ENCODE measurements around the gene BAHCC1. TPM values are rescaled to one million over a fixed set of nuclear protein-coding genes. Genes with fewer than 3 reads are reported as not detected.
A peak's percentile ranks its signal among the peaks of the same experiment; 100 is the strongest.

The BAHCC1 gene
- total and polyA plus RNA-seq, 2 donors, result 10.1 to 15.9 TPM

- Histone ChIP-seq H3K36me3 (ENCODE audit: insufficient read depth) (no peaks in the 10 kb centered on the region), H3K4me3 (ENCODE audit: low read depth, low read length) (peak overlapping the region; percentile 69), H3K27ac (ENCODE audit: low read depth) (peak overlapping the region; percentile 59), H3K4me1 (ENCODE audit: insufficient read depth) (no peaks in the 10 kb centered on the region)
- WGBS, result 10% methylated on average over 52 of the region's 52 CpGs
- no peak for DNase-seq (ENCODE audit: extremely low spot score)
Measured at GRCh38 chr17:81488276-81488860, 93.1 kb downstream of the BAHCC1 start.

GRCh38 chr17:81489012-81489997, 94.0 kb downstream of the BAHCC1 start:
- Histone ChIP-seq H3K4me3 (ENCODE audit: low read depth, low read length) (no peak overlapping the region), H3K36me3 (ENCODE audit: insufficient read depth) (no peaks in the 10 kb centered on the region), H3K4me1 (ENCODE audit: insufficient read depth) (no peaks in the 10 kb centered on the region), H3K27ac (ENCODE audit: low read depth) (no peak overlapping the region)
- no peak for DNase-seq (ENCODE audit: extremely low spot score)
- WGBS, result 69% methylated on average over 27 of the region's 27 CpGs

GRCh38 chr17:81489998-81490992, 95.0 kb downstream of the BAHCC1 start:
- Histone ChIP-seq H3K4me1 (ENCODE audit: insufficient read depth) (no peaks in the 10 kb centered on the region), H3K27ac (ENCODE audit: low read depth) (no peak overlapping the region), H3K36me3 (ENCODE audit: insufficient read depth) (no peaks in the 10 kb centered on the region), H3K4me3 (ENCODE audit: low read depth, low read length) (no peak overlapping the region)
- no peak for DNase-seq (ENCODE audit: extremely low spot score)
- 63% methylated on average over 14 of the region's 14 CpGs for WGBS

GRCh38 chr17:81491181-81491581, 95.9 kb downstream of the BAHCC1 start:
- DNase-seq (ENCODE audit: extremely low spot score), result no peak
- H3K27ac ChIP-seq (ENCODE audit: low read depth), result no peak overlapping the region
- WGBS, result 42% methylated on average over 5 of the region's 5 CpGs

GRCh38 chr17:81491761-81492160, 96.5 kb downstream of the BAHCC1 start:
- 12% methylated on average over 5 of the region's 5 CpGs for WGBS
- DNase-seq (ENCODE audit: extremely low spot score), result no peak
- no peak overlapping the region for H3K27ac ChIP-seq (ENCODE audit: low read depth)
- no peaks in the 10 kb centered on the region for H3K4me1 ChIP-seq (ENCODE audit: insufficient read depth)
- no peak overlapping the region for H3K4me3 ChIP-seq (ENCODE audit: low read depth, low read length)
- no peaks in the 10 kb centered on the region for H3K36me3 ChIP-seq (ENCODE audit: insufficient read depth)

More at GRCh38 chr17:81491181-81491581, 95.9 kb downstream of the BAHCC1 start:
- Histone ChIP-seq H3K36me3 (ENCODE audit: insufficient read depth) (no peaks in the 10 kb centered on the region), H3K4me1 (ENCODE audit: insufficient read depth) (no peaks in the 10 kb centered on the region), H3K4me3 (ENCODE audit: low read depth, low read length) (no peak overlapping the region)

GRCh38 chr17:81492202-81492601, 96.9 kb downstream of the BAHCC1 start:
- 61% methylated on average over 18 of the region's 18 CpGs for WGBS
- Histone ChIP-seq H3K4me1 (ENCODE audit: insufficient read depth) (no peaks in the 10 kb centered on the region), H3K4me3 (ENCODE audit: low read depth, low read length) (no peak overlapping the region), H3K27ac (ENCODE audit: low read depth) (no peak overlapping the region), H3K36me3 (ENCODE audit: insufficient read depth) (no peaks in the 10 kb centered on the region)
- DNase-seq (ENCODE audit: extremely low spot score), result no peak

- no peak overlapping the region for H3K4me3 ChIP-seq (ENCODE audit: low read depth, low read length)
- DNase-seq (ENCODE audit: extremely low spot score), result no peak
- WGBS, result 89% methylated on average over 9 of the region's 9 CpGs
- no peaks in the 10 kb centered on the region for H3K4me1 ChIP-seq (ENCODE audit: insufficient read depth)
- no peaks in the 10 kb centered on the region for H3K36me3 ChIP-seq (ENCODE audit: insufficient read depth)
- no peak overlapping the region for H3K27ac ChIP-seq (ENCODE audit: low read depth)
Measured at GRCh38 chr17:81492706-81493105, 97.4 kb downstream of the BAHCC1 start.

- no peak for DNase-seq (ENCODE audit: extremely low spot score)
- no peaks in the 10 kb centered on the region for H3K36me3 ChIP-seq (ENCODE audit: insufficient read depth)
- 85% methylated on average over 16 of the region's 16 CpGs for WGBS
- no peak overlapping the region for H3K4me3 ChIP-seq (ENCODE audit: low read depth, low read length)
- no peaks in the 10 kb centered on the region for H3K4me1 ChIP-seq (ENCODE audit: insufficient read depth)
- no peak overlapping the region for H3K27ac ChIP-seq (ENCODE audit: low read depth)
Measured at GRCh38 chr17:81493198-81494038, 98.2 kb downstream of the BAHCC1 start.

GRCh38 chr17:81494626-81495377, 99.5 kb downstream of the BAHCC1 start:
- 31% methylated on average over 8 of the region's 8 CpGs for WGBS
- H3K4me3 ChIP-seq (ENCODE audit: low read depth, low read length), result no peak overlapping the region
- H3K36me3 ChIP-seq (ENCODE audit: insufficient read depth), result no peaks in the 10 kb centered on the region
- DNase-seq (ENCODE audit: extremely low spot score), result no peak
- no peaks in the 10 kb centered on the region for H3K4me1 ChIP-seq (ENCODE audit: insufficient read depth)
- no peak overlapping the region for H3K27ac ChIP-seq (ENCODE audit: low read depth)

- DNase-seq (ENCODE audit: extremely low spot score), result no peak
- H3K27ac ChIP-seq (ENCODE audit: low read depth), result no peak overlapping the region
- no peak overlapping the region for H3K4me3 ChIP-seq (ENCODE audit: low read depth, low read length)
- H3K36me3 ChIP-seq (ENCODE audit: insufficient read depth), result no peaks in the 10 kb centered on the region
- 57% methylated on average over 64 of the region's 64 CpGs for WGBS
- no peaks in the 10 kb centered on the region for H3K4me1 ChIP-seq (ENCODE audit: insufficient read depth)
Measured at GRCh38 chr17:81498953-81499600, 103.8 kb downstream of the BAHCC1 start.

GRCh38 chr17:81499601-81499970, 104.3 kb downstream of the BAHCC1 start:
- Histone ChIP-seq H3K4me1 (ENCODE audit: insufficient read depth) (no peaks in the 10 kb centered on the region), H3K27ac (ENCODE audit: low read depth) (no peak overlapping the region), H3K4me3 (ENCODE audit: low read depth, low read length) (no peak overlapping the region), H3K36me3 (ENCODE audit: insufficient read depth) (no peaks in the 10 kb centered on the region)
- no peak for DNase-seq (ENCODE audit: extremely low spot score)
- WGBS, result 69% methylated on average over 12 of the region's 12 CpGs

- Histone ChIP-seq H3K4me3 (ENCODE audit: low read depth, low read length) (no peak overlapping the region), H3K4me1 (ENCODE audit: insufficient read depth) (no peaks in the 10 kb centered on the region), H3K36me3 (ENCODE audit: insufficient read depth) (no peaks in the 10 kb centered on the region), H3K27ac (ENCODE audit: low read depth) (no peak overlapping the region)
- 45% methylated on average over 7 of the region's 7 CpGs for WGBS
- no peak for DNase-seq (ENCODE audit: extremely low spot score)
Measured at GRCh38 chr17:81500047-81500446, 104.8 kb downstream of the BAHCC1 start.

All from urinary bladder (tissue), 4 donors.